GM12878 (cell line): ENCODE measurements around the gene CLRN1. TPM values are rescaled to one million over a fixed set of nuclear protein-coding genes. Genes with fewer than 3 reads are reported as not detected.

Experiments used
- ATAC-seq: fragments of 200-7000 bp; cut with Tn5 transposase; 3 replicates; pipeline ENCODE4 v1.9.1; 2020; ENCODE audit warnings: mild to moderate bottlenecking, moderate library complexity
- BruUV-seq: library from RNA; stranded (reverse); fragments of 400-500 nt; replicated peaks from 2 replicates; lab custom pipeline; 2021; lab: Mats Ljungman, UMichigan
- CTCF ChIA-PET: fragments of 300-600 bp; sonication (Branson Sonifier 250); formaldehyde crosslinking; extraction: SDS; loops from one replicate; lab custom pipeline; 2021; ENCODE audit warnings: inconsistent platforms; lab: Yijun Ruan, JAX
- POLR2A ChIA-PET: fragments of 350-600 bp; formaldehyde crosslinking; extraction: SDS; loops from one replicate; lab custom pipeline; 2021; ENCODE audit warnings: inconsistent platforms; lab: Charles Lee
- RAD21 ChIA-PET: fragments of 300-600 bp; sonication (Branson Sonifier 250); formaldehyde crosslinking; loops from one replicate; lab custom pipeline; 2023; ENCODE audit warnings: antibody characterized with exemption; ENCODE audit not compliant: unreplicated experiment; lab: Charles Lee
- SMC1A ChIA-PET: fragments of 300-600 bp; sonication (Branson Sonifier 250); formaldehyde crosslinking; loops from one replicate; lab custom pipeline; 2023; ENCODE audit not compliant: unreplicated experiment, uncharacterized antibody; lab: Charles Lee
- DNase-seq: peaks from one replicate; pipeline ENCODE4 v3.0.0-alpha.2; 2011; ENCODE audit warnings: low read depth, low spot score
- FAIRE-seq: peaks from 3 replicates; lab custom pipeline; 2011; peaks lifted over from hg19 to GRCh38; lab: Jason Lieb, UNC
- H2AFZ ChIP-seq: 2 replicates; pipeline ENCODE4 v1.6.0; 2011; ENCODE audit warnings: low read depth, low read length, control low read depth; ENCODE audit not compliant: control insufficient read depth
- H3K27ac ChIP-seq: 2 replicates; pipeline ENCODE4 v1.5.1; 2011; ENCODE audit warnings: control low read depth; ENCODE audit not compliant: control insufficient read depth, insufficient read depth
- H3K27me3 ChIP-seq, 2 experiments: replicated peaks in 1 of 2; 2 replicates each; pipeline versions ENCODE4 v1.6.0 to v1.6.1; 2011; ENCODE audit warnings: low read length in 1 of 2; ENCODE audit not compliant: control insufficient read depth in 2 of 2, insufficient read depth in 2 of 2
- H3K36me3 ChIP-seq, 2 experiments: 2 replicates each; pipeline ENCODE4 v1.5.1; 2011; ENCODE audit warnings: low read length in 1 of 2; ENCODE audit not compliant: control insufficient read depth in 2 of 2, insufficient read depth in 2 of 2
- H3K4me1 ChIP-seq: 2 replicates; pipeline ENCODE4 v1.6.1; 2011; ENCODE audit warnings: mild to moderate bottlenecking, low read length, moderate library complexity, mixed read lengths; ENCODE audit not compliant: control insufficient read depth, insufficient read depth
- H3K4me2 ChIP-seq: 2 replicates; pipeline ENCODE4 v1.6.0; 2011; ENCODE audit warnings: control low read depth; ENCODE audit not compliant: control insufficient read depth, insufficient read depth
- H3K4me3 ChIP-seq: fragments of 200-600 bp; sonication (generic); 2 replicates; pipeline ENCODE4 v1.5.1; 2016
- H3K79me2 ChIP-seq: 2 replicates; pipeline ENCODE4 v1.6.0; 2011; ENCODE audit warnings: low read length; ENCODE audit not compliant: control insufficient read depth, insufficient read depth
- H3K9ac ChIP-seq: 2 replicates; pipeline ENCODE4 v1.8.0; 2011; ENCODE audit warnings: low read length, control low read depth, mixed read lengths; ENCODE audit not compliant: control insufficient read depth, insufficient read depth
- H3K9me3 ChIP-seq: replicated peaks from 3 replicates; pipeline ENCODE4 v1.5.1; 2011; ENCODE audit warnings: mild to moderate bottlenecking, low read length; ENCODE audit not compliant: control insufficient read depth, insufficient read depth
- H4K20me1 ChIP-seq: 2 replicates; pipeline ENCODE4 v1.6.0; 2011; ENCODE audit not compliant: control insufficient read depth, insufficient read depth
- BCL3 ChIP-seq: IDR thresholded peaks from 2 replicates; pipeline ENCODE4 v1.6.1; 2011; ENCODE audit warnings: borderline replicate concordance, low read depth, mild to moderate bottlenecking, moderate library complexity, low read length; ENCODE audit not compliant: insufficient read depth, poor library complexity, severe bottlenecking
- IKZF1 ChIP-seq: fragments of 450-650 bp; conservative IDR thresholded peaks from 2 replicates; pipeline ENCODE4 v1.6.1; 2017; ENCODE audit warnings: antibody characterized with exemption, mild to moderate bottlenecking
- JUND ChIP-seq: IDR thresholded peaks from 2 replicates; pipeline ENCODE4 v1.6.1; 2012; ENCODE audit warnings: low read depth, mild to moderate bottlenecking, low read length, improper control_type of control experiment, moderate library complexity
- SRF ChIP-seq, 2 experiments: IDR thresholded peaks; 2 replicates each; pipeline ENCODE4 v1.6.1; 2011; ENCODE audit warnings: low read depth in 2 of 2, low read length in 2 of 2, mild to moderate bottlenecking in 1 of 2, moderate library complexity in 1 of 2
- WGBS: methylation state at CpG from one replicate; pipeline ENCODE4 v1.1.6; 2016; ENCODE audit warnings: low lambda C conversion rate; ENCODE audit not compliant: insufficient replicate concordance, insufficient coverage; ENCODE audit errors: missing lambda C conversion rate; 5-methylcytosine and 5-hydroxymethylcytosine counted together
- in situ Hi-C: fragments of 300-500 bp; cut with MboI; formaldehyde crosslinking; loops from 9 replicates; pipeline ENCODE4 v1.14.3; 2018; ENCODE audit warnings: mixed read lengths
- intact Hi-C: fragments of 100-400 bp; cut with micrococcal nuclease; formaldehyde crosslinking; loops from one replicate; pipeline ENCODE4 v1.14.2; 2022; ENCODE audit not compliant: unreplicated experiment
- polyA plus RNA-seq, 11 experiments: library from polyadenylated mRNA; depleted of rRNA in 4 of 11; unstranded in 6 of 11; stranded (reverse) in 5 of 11; fragments of >200 nt; fragmentation: Nextera tagmentation in 4 of 11; fragmentation: Illumina TruSeq in 1 of 11; extraction: Ambion mirVana in 4 of 11; extraction: Trizol in 1 of 11; gene quantifications; 1 replicate in 1 of 11; 2 replicates in 10 of 11; pipeline versions ENCODE4 v1.2.1 to v1.2.3, GENCODE V29; 2011 to 2016; ENCODE audit warnings: inconsistent platforms in 2 of 11, missing spikeins in 2 of 11, low read depth in 1 of 11
- total RNA-seq, 4 experiments: library from RNA; depleted of rRNA in 3 of 4; stranded (reverse); fragments of >200 nt in 3 of 4; fragmentation: Illumina TruSeq in 1 of 4; extraction: Trizol in 1 of 4; gene quantifications; 2 replicates each; pipeline versions ENCODE4 v1.2.1 to v1.2.3, GENCODE V29; 2013 to 2021

CLRN1 gene
- total and polyA plus RNA-seq, 10 of the 15 experiments (the other 5 are each of a cell fraction or from before 2014, with no cell fraction given), result not detected

DNA sequence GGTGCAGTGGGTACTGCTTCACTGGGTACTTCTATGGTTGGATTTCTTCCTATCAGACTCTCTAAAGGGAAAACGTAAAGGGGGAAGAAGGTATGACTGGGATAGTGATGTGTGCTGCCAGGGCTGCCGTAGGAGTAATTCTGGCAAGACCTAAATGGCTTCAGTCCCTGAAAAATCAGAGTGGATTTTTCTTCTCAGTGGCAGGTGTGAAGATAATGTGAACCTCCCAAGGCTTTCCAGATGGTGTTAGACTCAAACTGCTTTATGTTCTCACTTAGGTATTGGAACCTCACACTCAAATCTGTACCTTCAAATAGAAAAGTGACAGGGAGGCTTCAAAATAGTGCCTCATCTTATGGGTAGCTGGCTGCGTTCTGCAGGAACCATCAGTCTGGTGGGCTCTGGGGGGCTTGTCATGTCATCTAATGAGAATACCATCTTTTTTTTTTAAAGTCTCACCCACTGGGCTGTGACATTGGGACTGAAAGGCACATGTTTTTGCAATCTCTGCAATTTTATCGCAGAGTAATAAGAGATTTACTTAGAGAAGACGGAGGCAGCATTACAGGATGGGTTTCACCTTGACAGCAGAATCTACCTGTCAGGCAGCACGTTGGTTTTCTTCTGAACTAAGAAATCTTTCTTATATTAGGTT is 95.8 kb downstream of the CLRN1 start:
- H3K4me1 ChIP-seq, result no peaks in the 10 kb centered on the region; the same call in 1 of the 2 replicates
- no peak overlapping the region for H3K27ac ChIP-seq
- ChIA-PET SMC1A (interaction anchor here (0.6 kb wide), 1 partner anchor 27 kb away, joined by 3 read pairs; no protein-coding TSS in a partner anchor), POLR2A (no interaction called here), RAD21 (no interaction called here), CTCF (no interaction called here)
- no peak overlapping the region for H3K4me3 ChIP-seq
- WGBS, result 37% methylated on average over 6 of the region's 6 CpGs
- H2AFZ ChIP-seq, result no peak overlapping the region
- no peaks in the 10 kb centered on the region for H3K36me3 ChIP-seq
- intact Hi-C loops, result no loop called here
- in situ Hi-C loops, result no loop called here
- no peak for DNase-seq
- H3K9me3 ChIP-seq, result no peaks in the 10 kb centered on the region
- TF ChIP-seq IKZF1 (no peak), JUND (no peak), BCL3 (no peak), SRF (IDR thresholded peaks at IDR 0.05; ENCODE audit: low read depth in 2 of 2, low read length in 2 of 2) (no peak)
- FAIRE-seq, result no peak
- no TSS peak for BruUV-seq
- ATAC-seq, result no peak
- no peaks in the 10 kb centered on the region; a peak in 1 of 4 replicates for H3K27me3 ChIP-seq
- no peaks in the 10 kb centered on the region for H3K79me2 ChIP-seq
- H4K20me1 ChIP-seq, result no peaks in the 10 kb centered on the region
- no peak overlapping the region for H3K4me2 ChIP-seq
- no peak overlapping the region for H3K9ac ChIP-seq

Other genes with a start within 250 kb of the CLRN1 start
- gene SIAH2, start 209.6 kb downstream of the CLRN1 start, total RNA-seq (2014; rRNA removed), result 41.4 and 47.0 TPM in 2 replicates
- gene SIAH2, start 209.6 kb downstream of the CLRN1 start, total RNA-seq (2014; rRNA removed; fragmentation: Illumina TruSeq; extraction: Trizol), result 26.9 and 27.8 TPM in 2 replicates
- gene SIAH2, start 209.6 kb downstream of the CLRN1 start, total RNA-seq (2021), result 31.7 and 38.0 TPM in 2 replicates
- gene SIAH2, start 209.6 kb downstream of the CLRN1 start, polyA plus RNA-seq (2011; rRNA removed), result 42.3 and 51.5 TPM in 2 replicates
- 33.7 and 37.2 TPM in 2 replicates for gene SIAH2, start 209.6 kb downstream of the CLRN1 start, polyA plus RNA-seq (2014; fragmentation: Illumina TruSeq; extraction: Trizol)
- 10 to 100 TPM in 1 of 2 experiments, 1 to 10 TPM in 1; 6.1 to 14.2 TPM for gene SIAH2, start 209.6 kb downstream of the CLRN1 start, polyA plus RNA-seq (2014; fragmentation: Nextera tagmentation; extraction: Ambion mirVana)
- 41.4 and 43.0 TPM in 2 replicates for gene SIAH2, start 209.6 kb downstream of the CLRN1 start, polyA plus RNA-seq (2014; rRNA removed)
- gene SIAH2, start 209.6 kb downstream of the CLRN1 start, polyA plus RNA-seq (2016; fragmentation: Nextera tagmentation; extraction: Ambion mirVana), result 10 to 100 TPM in 1 of 2 experiments, 1 to 10 TPM in 1; 3.3 to 16.3 TPM
- gene MINDY4B, start 67.3 kb downstream of the CLRN1 start, total RNA-seq (2014; rRNA removed), result not detected in 2 replicates
- gene MINDY4B, start 67.3 kb downstream of the CLRN1 start, total RNA-seq (2014; rRNA removed; fragmentation: Illumina TruSeq; extraction: Trizol), result not detected in 2 replicates
- not detected in 2 replicates for gene MINDY4B, start 67.3 kb downstream of the CLRN1 start, total RNA-seq (2021)
- not detected in 2 replicates for gene MINDY4B, start 67.3 kb downstream of the CLRN1 start, polyA plus RNA-seq (2011; rRNA removed)
- not detected in 2 replicates for gene MINDY4B, start 67.3 kb downstream of the CLRN1 start, polyA plus RNA-seq (2014; fragmentation: Illumina TruSeq; extraction: Trizol)
- gene MINDY4B, start 67.3 kb downstream of the CLRN1 start, polyA plus RNA-seq (2014; fragmentation: Nextera tagmentation; extraction: Ambion mirVana), result not detected
- not detected in 2 replicates for gene MINDY4B, start 67.3 kb downstream of the CLRN1 start, polyA plus RNA-seq (2014; rRNA removed)
- not detected for gene MINDY4B, start 67.3 kb downstream of the CLRN1 start, polyA plus RNA-seq (2016; fragmentation: Nextera tagmentation; extraction: Ambion mirVana)
- 0.05 and 0.06 TPM in 2 replicates for gene MED12L, start 112.9 kb upstream of the CLRN1 start, total RNA-seq (2014; rRNA removed)
- 0.04 and 0.05 TPM in 2 replicates for gene MED12L, start 112.9 kb upstream of the CLRN1 start, total RNA-seq (2014; rRNA removed; fragmentation: Illumina TruSeq; extraction: Trizol)
- gene MED12L, start 112.9 kb upstream of the CLRN1 start, total RNA-seq (2021), result 0.03 TPM in 2 replicates
- gene MED12L, start 112.9 kb upstream of the CLRN1 start, polyA plus RNA-seq (2011; rRNA removed), result 0.01 TPM in 1 of 2 replicates, not detected in the other
- gene MED12L, start 112.9 kb upstream of the CLRN1 start, polyA plus RNA-seq (2014; fragmentation: Illumina TruSeq; extraction: Trizol), result 0.01 and 0.03 TPM in 2 replicates
- under 1 TPM; 0.02 to 0.04 TPM for gene MED12L, start 112.9 kb upstream of the CLRN1 start, polyA plus RNA-seq (2014; fragmentation: Nextera tagmentation; extraction: Ambion mirVana)
- 0.01 and 0.03 TPM in 2 replicates for gene MED12L, start 112.9 kb upstream of the CLRN1 start, polyA plus RNA-seq (2014; rRNA removed)
- under 1 TPM in 1 of 2 experiments, not detected in 1; 0.05 TPM for gene MED12L, start 112.9 kb upstream of the CLRN1 start, polyA plus RNA-seq (2016; fragmentation: Nextera tagmentation; extraction: Ambion mirVana)
- not detected in 2 replicates for gene GPR171, start 230.5 kb upstream of the CLRN1 start, total RNA-seq (2014; rRNA removed)
- gene GPR171, start 230.5 kb upstream of the CLRN1 start, total RNA-seq (2014; rRNA removed; fragmentation: Illumina TruSeq; extraction: Trizol), result not detected in 2 replicates
- not detected in 2 replicates for gene GPR171, start 230.5 kb upstream of the CLRN1 start, total RNA-seq (2021)
- 0.07 and 0.26 TPM in 2 replicates for gene GPR171, start 230.5 kb upstream of the CLRN1 start, polyA plus RNA-seq (2011; rRNA removed)
- not detected in 2 replicates for gene GPR171, start 230.5 kb upstream of the CLRN1 start, polyA plus RNA-seq (2014; fragmentation: Illumina TruSeq; extraction: Trizol)
- under 1 TPM in 1 of 2 experiments, not detected in 1; 0.05 TPM for gene GPR171, start 230.5 kb upstream of the CLRN1 start, polyA plus RNA-seq (2014; fragmentation: Nextera tagmentation; extraction: Ambion mirVana)
- gene GPR171, start 230.5 kb upstream of the CLRN1 start, polyA plus RNA-seq (2014; rRNA removed), result not detected in 2 replicates
- gene GPR171, start 230.5 kb upstream of the CLRN1 start, polyA plus RNA-seq (2016; fragmentation: Nextera tagmentation; extraction: Ambion mirVana), result not detected